PC-3 (cell line): Measurements from ENCODE around the gene GK2.

Source experiments
- CTCF ChIP-seq: fragments of 300-600 bp; sonication (generic); conservative IDR thresholded peaks from 2 replicates; pipeline ENCODE4 v1.5.1; 2017; ENCODE audit warnings: antibody characterized with exemption, low read depth, mild to moderate bottlenecking, low read length
- EZH2 ChIP-seq: fragments of 300-600 bp; sonication (generic); IDR thresholded peaks from one replicate; pipeline ENCODE4 v1.6.1; 2017; ENCODE audit warnings: antibody characterized with exemption, mild to moderate bottlenecking, low read length; ENCODE audit not compliant: unreplicated experiment
- EZH2phosphoT487 ChIP-seq: fragments of 300-600 bp; sonication (generic); IDR thresholded peaks from 2 replicates; pipeline ENCODE4 v1.6.1; 2018; ENCODE audit warnings: mild to moderate bottlenecking, antibody characterized with exemption, low read length, borderline replicate concordance

DNA sequence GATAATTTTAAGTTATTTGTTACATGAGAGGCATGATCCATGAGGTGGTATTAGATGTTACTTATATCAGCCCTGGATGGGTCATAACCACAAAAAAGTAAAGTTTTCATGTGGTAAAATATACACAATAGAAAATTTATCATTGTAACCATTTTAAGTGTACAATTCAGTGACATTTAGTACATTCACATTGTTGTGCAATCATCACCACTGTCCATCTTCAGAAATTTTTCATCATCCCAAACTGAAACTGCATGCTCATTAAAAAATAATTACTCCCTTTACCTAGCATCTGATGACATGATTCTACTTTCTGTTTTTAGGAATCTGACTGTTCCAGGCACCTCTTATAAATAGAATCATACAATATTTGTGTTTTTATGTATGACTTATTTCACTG lies 11.2 kb downstream of the GK2 start:
- TF ChIP-seq EZH2, result no peak
- TF ChIP-seq CTCF, result no peak
- TF ChIP-seq EZH2phosphoT487, result no peak
